Transverse colon (tissue), 4 donors: ENCODE data around the gene EFNA1. TPM values are rescaled to one million over a fixed set of nuclear protein-coding genes. Genes with fewer than 3 reads are reported as not detected.
"Not testable (repeated sequence)": the region's sequence is repeated elsewhere in the genome, so short reads cannot be mapped to it uniquely, and the experiment has no call there.

Experiments used
- DNase-seq: peaks from one replicate; pipeline ENCODE4 v3.0.0-alpha.2; 2019
- H3K27ac ChIP-seq, 4 donors: fragments of 200-600 bp; sonication (generic); 2 replicates each; pipeline ENCODE4 v1.5.1; 2016 to 2018; ENCODE audit warnings: inconsistent platforms in 4 of 4
- H3K27me3 ChIP-seq: fragments of 200-600 bp; sonication (generic); 2 replicates; pipeline ENCODE4 v1.5.1; 2017; ENCODE audit warnings: inconsistent platforms
- H3K36me3 ChIP-seq, 4 donors: fragments of 200-600 bp; sonication (generic); 2 replicates each; pipeline ENCODE4 v1.5.1; 2017 to 2019; ENCODE audit warnings: inconsistent platforms in 4 of 4
- H3K4me1 ChIP-seq, 4 donors: fragments of 200-600 bp; sonication (generic); 2 replicates each; pipeline ENCODE4 v1.5.1; 2017 to 2020; ENCODE audit warnings: inconsistent platforms in 4 of 4
- H3K4me3 ChIP-seq, 4 donors: fragments of 200-600 bp; sonication (generic); 1 replicate in 1 of 4; 2 replicates in 3 of 4; pipeline versions ENCODE4 v1.5.1 to v1.6.1; 2017 to 2019; ENCODE audit warnings: inconsistent platforms in 4 of 4
- H3K9me3 ChIP-seq, 2 donors: fragments of 200-600 bp; sonication (generic); 2 replicates each; pipeline ENCODE4 v1.5.1; 2017 to 2019; ENCODE audit warnings: inconsistent platforms in 2 of 2
- EP300 ChIP-seq: sonication (generic); formaldehyde crosslinking; IDR thresholded peaks from one replicate; pipeline ENCODE4 v1.6.1; 2017; ENCODE audit warnings: antibody characterized with exemption, low read depth
- POLR2A ChIP-seq: fragments of 450-650 bp; IDR thresholded peaks from one replicate; pipeline ENCODE4 v1.6.1; 2016; ENCODE audit warnings: antibody characterized with exemption, mild to moderate bottlenecking, moderate library complexity
- POLR2AphosphoS5 ChIP-seq, 3 donors: sonication (generic); formaldehyde crosslinking; IDR thresholded peaks; one replicate each; pipeline ENCODE4 v1.6.1; 2016; ENCODE audit warnings: antibody characterized with exemption in 3 of 3
- WGBS, 2 donors: methylation state at CpG; one replicate each; pipeline ENCODE4 v1.1.5; 2018; ENCODE audit warnings: low coverage in 1 of 2; 5-methylcytosine and 5-hydroxymethylcytosine counted together
- in situ Hi-C, 4 donors: fragments of 200-750 bp; cut with MboI; loops; one replicate each; pipeline versions ENCODE4 v1.15.0 to v1.15.1; 2017; ENCODE audit warnings: low sequenced_read_pairs in 3 of 4, low pct_ligation_motif_present in 1 of 4, low pct_unique_long_range_greater_than_20kb in 1 of 4
- intact Hi-C: fragments of 100-400 bp; cut with DNase I; formaldehyde crosslinking; loops from one replicate; pipeline ENCODE4 v1.15.1; 2023; ENCODE audit warnings: low total_unique reads
- total RNA-seq, 4 donors: library from RNA; depleted of rRNA; stranded (reverse); fragments of >200 nt; gene quantifications; one replicate each; pipeline ENCODE4 v1.1.0, GENCODE V29; 2016
- TF ChIP-seq, protein P1 (sequence below), 5 experiments: fragments of 200-600 bp in 3 of 5; fragments of 450-650 bp in 2 of 5; sonication (generic) in 3 of 5; IDR thresholded peaks; 1 replicate in 2 of 5; 2 replicates in 3 of 5; pipeline ENCODE4 v1.5.1; 2016 to 2017; ENCODE audit warnings: antibody characterized with exemption in 5 of 5, inconsistent platforms in 3 of 5, mild to moderate bottlenecking in 2 of 5, moderate library complexity in 1 of 5

The EFNA1 gene
- total RNA-seq, 4 donors from 2014 or later: 18.5 to 108 (median 62.7) TPM

DNA sequence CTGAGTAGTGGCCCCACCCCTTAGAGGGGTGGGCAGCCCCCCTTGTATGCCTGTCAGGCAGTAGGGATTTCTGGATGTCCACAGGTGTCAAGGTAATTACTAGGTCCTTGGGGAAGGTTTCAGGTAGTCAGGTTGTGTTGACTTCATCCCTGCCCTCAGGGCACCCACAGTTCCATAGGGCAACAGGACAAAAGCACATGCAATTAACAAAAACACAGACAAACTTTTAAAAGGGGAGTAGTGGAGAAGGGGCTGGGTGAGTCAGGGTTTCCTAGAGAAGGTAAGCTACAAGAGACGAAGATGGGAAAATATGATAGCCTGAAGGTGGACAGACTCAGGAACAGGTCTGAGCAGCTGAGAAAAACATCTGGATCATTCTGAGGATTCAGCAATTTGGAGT, 31.3 kb downstream of the EFNA1 start:
- H3K36me3 ChIP-seq: no peaks in the 10 kb centered on the region
- TF ChIP-seq POLR2AphosphoS5 (IDR thresholded peaks at IDR 0.05) (no peak), POLR2A (no peak), EP300 (no peak)
- TF ChIP-seq, protein P1, sequence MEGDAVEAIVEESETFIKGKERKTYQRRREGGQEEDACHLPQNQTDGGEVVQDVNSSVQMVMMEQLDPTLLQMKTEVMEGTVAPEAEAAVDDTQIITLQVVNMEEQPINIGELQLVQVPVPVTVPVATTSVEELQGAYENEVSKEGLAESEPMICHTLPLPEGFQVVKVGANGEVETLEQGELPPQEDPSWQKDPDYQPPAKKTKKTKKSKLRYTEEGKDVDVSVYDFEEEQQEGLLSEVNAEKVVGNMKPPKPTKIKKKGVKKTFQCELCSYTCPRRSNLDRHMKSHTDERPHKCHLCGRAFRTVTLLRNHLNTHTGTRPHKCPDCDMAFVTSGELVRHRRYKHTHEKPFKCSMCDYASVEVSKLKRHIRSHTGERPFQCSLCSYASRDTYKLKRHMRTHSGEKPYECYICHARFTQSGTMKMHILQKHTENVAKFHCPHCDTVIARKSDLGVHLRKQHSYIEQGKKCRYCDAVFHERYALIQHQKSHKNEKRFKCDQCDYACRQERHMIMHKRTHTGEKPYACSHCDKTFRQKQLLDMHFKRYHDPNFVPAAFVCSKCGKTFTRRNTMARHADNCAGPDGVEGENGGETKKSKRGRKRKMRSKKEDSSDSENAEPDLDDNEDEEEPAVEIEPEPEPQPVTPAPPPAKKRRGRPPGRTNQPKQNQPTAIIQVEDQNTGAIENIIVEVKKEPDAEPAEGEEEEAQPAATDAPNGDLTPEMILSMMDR (IDR thresholded peaks at IDR 0.05): no peak
- DNase-seq: no peak
- intact Hi-C loops: no loop called here
- in situ Hi-C loops: loop anchor here in 1 of 4 donors (25.0 kb wide), 1 partner anchor 247 kb away; no protein-coding TSS in a partner anchor
- 75 to 76% methylated on average over 1 of the region's 1 CpG for WGBS, 2 donors
- no peaks in the 10 kb centered on the region for H3K9me3 ChIP-seq
- H3K4me3 ChIP-seq: no peak overlapping the region
- H3K4me1 ChIP-seq: no peaks in the 10 kb centered on the region
- H3K27me3 ChIP-seq: no peaks in the 10 kb centered on the region
- no peak overlapping the region for H3K27ac ChIP-seq

DNA sequence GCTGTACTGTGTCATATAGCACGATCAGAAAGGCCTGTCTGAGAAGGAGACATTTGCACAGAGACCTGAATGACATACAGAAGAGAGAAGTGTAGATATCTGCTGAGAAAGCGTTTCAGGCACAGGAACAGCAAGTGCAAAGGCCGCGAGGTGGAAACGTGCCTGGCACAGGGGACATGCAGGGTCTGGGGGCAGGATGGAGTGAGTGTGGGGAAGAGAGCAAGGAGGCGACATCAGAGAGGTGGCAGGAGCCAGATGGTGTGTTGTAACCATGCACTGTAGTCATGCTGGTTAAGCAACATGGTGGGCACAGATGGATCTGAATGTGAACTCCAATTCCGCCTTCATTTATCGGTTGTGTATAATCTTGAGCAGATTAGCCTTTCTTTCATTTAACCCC, 32.5 kb downstream of the EFNA1 start:
- intact Hi-C loops: no loop called here

DNA sequence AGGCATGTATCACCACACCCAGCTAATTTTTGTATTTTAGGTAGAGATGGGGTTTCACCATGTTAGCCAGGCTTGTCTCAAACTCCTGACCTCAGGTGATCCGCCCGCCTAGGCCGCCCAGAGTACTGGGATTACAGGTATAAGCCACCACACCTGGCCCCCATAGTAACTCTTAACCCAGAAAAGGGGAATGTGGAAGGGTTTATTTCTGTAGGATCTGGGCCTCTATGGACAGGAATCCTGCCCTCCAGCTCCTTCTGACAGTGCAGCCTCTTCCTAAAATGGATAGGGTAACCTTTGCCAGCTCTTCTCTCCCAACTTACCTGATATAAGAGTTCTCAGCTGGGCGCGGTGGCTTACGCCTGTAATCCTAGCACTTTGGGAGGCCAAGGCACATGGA, 35.0 kb downstream of the EFNA1 start:
- H3K27ac ChIP-seq, H3K9me3 ChIP-seq, H3K36me3 ChIP-seq, DNase-seq, H3K4me3 ChIP-seq, H3K27me3 ChIP-seq, intact Hi-C loops: not testable (repeated sequence)
- 93% methylated on average over 4 of the region's 6 CpGs; no CpG with 5 or more reads in 1 of the 2 donors for WGBS, 2 donors
- H3K4me1 ChIP-seq: peaks cover 7 to 12% (median 8%) of the 10 kb centered on the region in 4 donors
- in situ Hi-C loops: loop anchor here in 2 of 4 donors (10.0 to 25.0 kb wide), 2 partner anchors 68 to 250 kb away; no protein-coding TSS in a partner anchor

More for the DNA sequence above, 32.5 kb downstream of the EFNA1 start:
- Histone ChIP-seq H3K4me3 (no peak overlapping the region), H3K36me3 (no peaks in the 10 kb centered on the region), H3K4me1 (no peaks in the 10 kb centered on the region), H3K27ac (no peak overlapping the region), H3K27me3 (no peaks in the 10 kb centered on the region), H3K9me3 (no peaks in the 10 kb centered on the region)
- in situ Hi-C loops: loop anchor here in 2 of 4 donors (10.0 to 25.0 kb wide), 2 partner anchors 65 to 248 kb away; no protein-coding TSS in a partner anchor
- WGBS, 2 donors: 83 to 84% methylated on average over 5 to 8 of the region's 8 CpGs
- TF ChIP-seq POLR2AphosphoS5 (IDR thresholded peaks at IDR 0.05): no peak
- TF ChIP-seq POLR2A: no peak
- TF ChIP-seq EP300: no peak
- TF ChIP-seq, protein P1 (IDR thresholded peaks at IDR 0.05): no peak
- DNase-seq: no peak

DNA sequence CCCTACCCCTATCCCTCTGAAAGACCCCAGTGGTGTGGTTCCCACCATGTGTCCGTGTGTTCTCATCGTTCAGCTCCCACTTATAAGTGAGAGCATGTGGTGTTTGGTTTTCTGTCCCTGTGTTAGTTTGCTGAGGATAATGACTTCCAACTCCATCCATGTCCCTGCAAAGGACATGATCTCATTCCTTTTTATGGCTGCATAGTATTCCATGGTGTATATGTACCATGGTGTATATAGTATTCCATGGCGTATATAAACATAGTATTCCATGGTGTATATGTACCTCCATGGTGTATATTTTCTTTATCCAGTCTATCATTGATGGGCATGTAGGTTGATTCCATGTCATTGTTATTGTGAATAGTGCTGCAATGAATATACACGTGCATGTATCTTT, 36.1 kb downstream of the EFNA1 start:
- H3K4me3 ChIP-seq, intact Hi-C loops, H3K27me3 ChIP-seq, H3K27ac ChIP-seq, H3K9me3 ChIP-seq, H3K36me3 ChIP-seq, DNase-seq: not testable (repeated sequence)
- WGBS, 2 donors: 94% methylated on average over 2 to 4 of the region's 4 CpGs
- in situ Hi-C loops: loop anchor here in 2 of 4 donors (10.0 to 25.0 kb wide), 2 partner anchors 69 to 251 kb away; no protein-coding TSS in a partner anchor
- H3K4me1 ChIP-seq: peaks cover 9 to 17% (median 11%) of the 10 kb centered on the region in 4 donors

DNA sequence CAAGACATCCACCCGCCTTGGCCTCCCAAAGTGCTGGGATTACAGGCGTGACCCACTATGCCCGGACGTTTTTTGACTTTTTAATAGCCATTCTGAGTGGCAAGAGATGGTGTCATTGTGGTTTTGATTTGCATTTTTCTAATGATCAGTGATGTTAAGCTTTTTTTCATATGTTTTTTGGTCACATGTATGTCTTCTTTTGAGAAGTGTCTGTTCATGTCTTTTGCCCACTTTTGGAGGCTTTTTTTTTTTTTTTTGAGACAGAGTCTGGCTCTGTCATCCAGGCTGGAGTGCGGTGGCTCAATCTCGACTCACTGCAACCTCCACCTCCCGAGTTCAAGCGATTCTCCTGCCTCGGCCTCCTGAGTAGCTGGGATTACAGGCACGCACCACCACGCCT, 36.9 kb downstream of the EFNA1 start:
- H3K27me3 ChIP-seq, H3K9me3 ChIP-seq, intact Hi-C loops, DNase-seq, H3K36me3 ChIP-seq, H3K4me3 ChIP-seq, H3K27ac ChIP-seq: not testable (repeated sequence)
- peaks cover 9 to 17% (median 11%) of the 10 kb centered on the region in 4 donors for H3K4me1 ChIP-seq
- WGBS, 2 donors: 89 to 95% methylated on average over 6 to 11 of the region's 11 CpGs
- in situ Hi-C loops: loop anchor here (5.0 to 25.0 kb wide), 3 partner anchors 70 to 252 kb away; no protein-coding TSS in a partner anchor
